ENCODE results near the gene DIO3.

DNA sequence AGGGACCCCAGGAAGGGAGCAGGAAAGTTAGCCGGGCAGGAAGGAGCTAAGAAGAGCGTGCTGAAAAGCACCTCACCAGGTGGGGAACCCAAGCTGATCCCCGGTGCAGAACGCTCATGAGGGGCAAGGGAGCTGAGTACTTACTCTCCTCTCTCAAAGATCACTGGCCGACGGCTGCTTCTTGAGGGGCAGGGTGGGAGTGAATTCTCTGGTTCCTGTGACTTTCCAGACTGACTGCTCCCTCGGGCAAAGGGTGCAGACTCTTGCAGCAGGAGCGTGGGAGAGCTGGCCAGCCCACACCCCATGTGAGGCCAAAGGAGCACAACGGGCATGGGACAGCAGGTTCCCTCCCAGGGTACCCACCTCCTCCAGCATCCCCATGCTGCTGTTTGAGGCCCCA is 44.9 kb upstream of the DIO3 start:
- TF ChIP-seq, protein P1, sequence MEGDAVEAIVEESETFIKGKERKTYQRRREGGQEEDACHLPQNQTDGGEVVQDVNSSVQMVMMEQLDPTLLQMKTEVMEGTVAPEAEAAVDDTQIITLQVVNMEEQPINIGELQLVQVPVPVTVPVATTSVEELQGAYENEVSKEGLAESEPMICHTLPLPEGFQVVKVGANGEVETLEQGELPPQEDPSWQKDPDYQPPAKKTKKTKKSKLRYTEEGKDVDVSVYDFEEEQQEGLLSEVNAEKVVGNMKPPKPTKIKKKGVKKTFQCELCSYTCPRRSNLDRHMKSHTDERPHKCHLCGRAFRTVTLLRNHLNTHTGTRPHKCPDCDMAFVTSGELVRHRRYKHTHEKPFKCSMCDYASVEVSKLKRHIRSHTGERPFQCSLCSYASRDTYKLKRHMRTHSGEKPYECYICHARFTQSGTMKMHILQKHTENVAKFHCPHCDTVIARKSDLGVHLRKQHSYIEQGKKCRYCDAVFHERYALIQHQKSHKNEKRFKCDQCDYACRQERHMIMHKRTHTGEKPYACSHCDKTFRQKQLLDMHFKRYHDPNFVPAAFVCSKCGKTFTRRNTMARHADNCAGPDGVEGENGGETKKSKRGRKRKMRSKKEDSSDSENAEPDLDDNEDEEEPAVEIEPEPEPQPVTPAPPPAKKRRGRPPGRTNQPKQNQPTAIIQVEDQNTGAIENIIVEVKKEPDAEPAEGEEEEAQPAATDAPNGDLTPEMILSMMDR (conservative IDR thresholded peaks at IDR 0.05), result no peak
- no peak for TF ChIP-seq EZH2 (IDR thresholded peaks at IDR 0.05; ENCODE audit: low read depth)
